BLaER1 (cell line): ENCODE results near the gene PAOX.
A peak's percentile ranks its signal among the peaks of the same experiment; 100 is the strongest.
"Not testable (repeated sequence)": the region's sequence is repeated elsewhere in the genome, so short reads cannot be mapped to it uniquely, and the experiment has no call there.

Experiments
- H3K27ac ChIP-seq: shearing (Covaris generic); formaldehyde crosslinking; 2 replicates; pipeline ENCODE4 v1.8.1; 2022
- H3K27me3 ChIP-seq: shearing (Covaris generic); formaldehyde crosslinking; 2 replicates; pipeline ENCODE4 v1.8.1; 2022
- H3K36me3 ChIP-seq: shearing (Covaris generic); formaldehyde crosslinking; 2 replicates; pipeline ENCODE4 v1.8.1; 2022
- H3K4me1 ChIP-seq: shearing (Covaris generic); formaldehyde crosslinking; 2 replicates; pipeline ENCODE4 v1.8.1; 2022
- H3K4me2 ChIP-seq: shearing (Covaris generic); formaldehyde crosslinking; 2 replicates; pipeline ENCODE4 v1.8.1; 2022
- H3K4me3 ChIP-seq: shearing (Covaris generic); formaldehyde crosslinking; 2 replicates; pipeline ENCODE4 v1.8.1; 2022
- H3K9ac ChIP-seq: shearing (Covaris generic); formaldehyde crosslinking; 2 replicates; pipeline ENCODE4 v1.8.1; 2022
- H3K9me3 ChIP-seq: shearing (Covaris generic); formaldehyde crosslinking; 2 replicates; pipeline ENCODE4 v1.8.1; 2022
- H4K20me1 ChIP-seq: shearing (Covaris generic); formaldehyde crosslinking; 2 replicates; pipeline ENCODE4 v1.8.1; 2022
- Cebpa-rat ChIP-seq: shearing (Covaris generic); IDR thresholded peaks from 2 replicates; pipeline ENCODE4 v1.8.1; 2022

PAOX gene

DNA sequence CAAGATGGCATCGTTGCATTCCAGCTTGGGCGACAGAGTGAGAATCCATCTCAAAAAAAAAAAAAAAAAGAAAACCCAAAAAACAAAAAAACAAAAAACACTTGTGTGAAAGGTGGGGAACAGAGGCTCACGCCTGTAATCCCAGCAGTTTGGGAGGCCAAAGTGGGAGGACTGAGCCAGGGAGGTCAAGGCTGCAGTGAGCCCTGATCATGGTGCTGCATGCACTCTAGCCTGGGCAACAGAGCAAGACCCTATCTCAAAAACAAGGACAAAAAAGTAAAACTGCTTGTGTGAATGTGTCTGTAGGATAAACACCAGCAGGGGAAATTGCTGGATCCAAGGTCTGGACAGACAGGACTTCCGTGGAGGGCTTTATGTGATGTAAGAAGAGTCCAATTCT, 4.5 kb downstream of the PAOX start:
- H3K36me3 ChIP-seq: peaks cover 5% of the 10 kb centered on the region; the same call in 1 of the 2 replicates
- TF ChIP-seq Cebpa-rat: no peak
- H3K4me1 ChIP-seq: peaks cover 78% of the 10 kb centered on the region
- H3K4me2 ChIP-seq: peak overlapping the region; percentile 59
- 0 out of 2 replicates have a peak overlapping the region, but pooled peaks have one; percentile 31 for H3K9ac ChIP-seq
- H3K27ac ChIP-seq: peak overlapping the region; percentile 45
- H3K4me3 ChIP-seq: no peak overlapping the region
- H3K9me3 ChIP-seq: no peaks in the 10 kb centered on the region
- H3K27me3 ChIP-seq: no peaks in the 10 kb centered on the region
- no peaks in the 10 kb centered on the region for H4K20me1 ChIP-seq

DNA sequence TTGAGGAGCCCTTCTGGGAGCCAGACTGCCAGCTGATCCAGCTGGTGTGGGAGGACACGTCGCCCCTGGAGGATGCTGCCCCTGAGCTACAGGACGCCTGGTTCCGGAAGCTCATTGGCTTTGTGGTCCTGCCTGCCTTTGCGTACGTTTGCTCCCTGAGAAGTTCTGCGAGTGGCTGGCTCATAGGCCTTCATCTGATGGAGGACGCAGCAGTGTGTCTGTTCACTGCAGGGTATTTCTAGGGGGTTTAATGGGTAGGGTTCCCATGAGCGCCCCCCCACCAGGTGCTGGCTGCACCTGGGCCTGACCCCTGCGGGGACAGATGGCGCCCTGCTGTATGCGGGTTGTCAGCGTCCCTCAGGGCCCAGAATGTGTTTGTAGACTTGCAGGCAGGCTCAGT, 5.0 kb downstream of the PAOX start:
- Histone ChIP-seq H3K36me3 (peaks cover 5% of the 10 kb centered on the region; the same call in 1 of the 2 replicates), H3K27me3 (no peaks in the 10 kb centered on the region), H3K4me3 (no peak overlapping the region), H3K9me3 (no peaks in the 10 kb centered on the region), H3K4me2 (peak overlapping the region; percentile 59), H3K9ac (peak overlapping the region; percentile 31), H3K4me1 (peaks cover 78% of the 10 kb centered on the region), H4K20me1 (no peaks in the 10 kb centered on the region), H3K27ac (peak overlapping the region; percentile 45)
- TF ChIP-seq Cebpa-rat: no peak

DNA sequence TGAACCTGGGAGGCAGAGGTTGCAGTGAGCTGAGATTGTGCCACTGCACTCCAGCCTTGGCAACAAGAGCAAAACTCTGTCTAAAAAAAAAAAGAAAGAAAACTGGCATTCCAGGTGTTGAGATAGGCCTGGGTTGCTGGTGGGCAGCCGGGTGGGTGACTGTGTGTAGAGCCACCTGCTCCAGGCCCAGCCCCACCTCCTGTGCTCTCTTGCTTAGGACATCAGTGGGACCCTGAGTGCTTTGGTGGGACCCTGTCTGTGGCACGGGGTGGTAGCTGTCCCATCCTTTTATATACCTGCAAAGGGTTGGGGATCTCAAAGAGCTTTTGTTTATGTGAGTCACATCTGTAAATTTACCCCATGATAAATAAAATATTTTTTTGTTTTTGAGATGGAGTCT, 6.2 kb downstream of the PAOX start:
- no peak for TF ChIP-seq Cebpa-rat
- Histone ChIP-seq H3K4me2 (peak overlapping the region; percentile 59; the same call in 1 of the 2 replicates), H4K20me1 (no peaks in the 10 kb centered on the region)

DNA sequence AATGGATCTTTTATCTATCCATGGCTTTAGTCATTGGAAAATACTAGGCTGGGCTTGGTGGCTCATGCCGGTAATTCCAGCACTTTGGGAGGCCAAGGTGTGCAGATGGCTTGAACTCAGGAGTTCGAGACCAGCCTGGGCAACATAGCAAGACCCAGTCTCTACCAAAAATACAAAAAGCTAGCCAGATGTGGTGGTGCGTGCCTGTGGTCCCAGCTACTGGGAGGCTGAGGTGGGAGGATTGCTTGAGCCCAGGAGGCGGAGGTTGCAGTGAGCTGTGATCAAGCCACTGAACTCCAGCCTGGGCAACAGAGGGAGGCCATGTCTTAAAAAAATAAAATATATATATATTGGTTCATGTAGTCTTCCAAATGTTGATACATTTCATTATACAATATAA, 7.9 kb downstream of the PAOX start:
- peak overlapping the region; percentile 94; the same call in 1 of the 2 replicates for H3K4me2 ChIP-seq
- H3K4me3 ChIP-seq, H3K9me3 ChIP-seq, H3K27me3 ChIP-seq, H4K20me1 ChIP-seq, H3K9ac ChIP-seq: not testable (repeated sequence)
- peaks cover 11% of the 10 kb centered on the region; the same call in 1 of the 2 replicates for H3K36me3 ChIP-seq
- peak overlapping the region; percentile 11; the same call in 1 of the 2 replicates for H3K27ac ChIP-seq
- H3K4me1 ChIP-seq: peaks cover 70% of the 10 kb centered on the region

More for the DNA sequence above, 6.2 kb downstream of the PAOX start:
- Histone ChIP-seq H3K27ac (no peak overlapping the region), H3K9me3 (no peaks in the 10 kb centered on the region), H3K9ac (no peak overlapping the region), H3K27me3 (no peaks in the 10 kb centered on the region), H3K4me3 (no peak overlapping the region), H3K36me3 (peaks cover 5% of the 10 kb centered on the region; the same call in 1 of the 2 replicates), H3K4me1 (peaks cover 70% of the 10 kb centered on the region)

DNA sequence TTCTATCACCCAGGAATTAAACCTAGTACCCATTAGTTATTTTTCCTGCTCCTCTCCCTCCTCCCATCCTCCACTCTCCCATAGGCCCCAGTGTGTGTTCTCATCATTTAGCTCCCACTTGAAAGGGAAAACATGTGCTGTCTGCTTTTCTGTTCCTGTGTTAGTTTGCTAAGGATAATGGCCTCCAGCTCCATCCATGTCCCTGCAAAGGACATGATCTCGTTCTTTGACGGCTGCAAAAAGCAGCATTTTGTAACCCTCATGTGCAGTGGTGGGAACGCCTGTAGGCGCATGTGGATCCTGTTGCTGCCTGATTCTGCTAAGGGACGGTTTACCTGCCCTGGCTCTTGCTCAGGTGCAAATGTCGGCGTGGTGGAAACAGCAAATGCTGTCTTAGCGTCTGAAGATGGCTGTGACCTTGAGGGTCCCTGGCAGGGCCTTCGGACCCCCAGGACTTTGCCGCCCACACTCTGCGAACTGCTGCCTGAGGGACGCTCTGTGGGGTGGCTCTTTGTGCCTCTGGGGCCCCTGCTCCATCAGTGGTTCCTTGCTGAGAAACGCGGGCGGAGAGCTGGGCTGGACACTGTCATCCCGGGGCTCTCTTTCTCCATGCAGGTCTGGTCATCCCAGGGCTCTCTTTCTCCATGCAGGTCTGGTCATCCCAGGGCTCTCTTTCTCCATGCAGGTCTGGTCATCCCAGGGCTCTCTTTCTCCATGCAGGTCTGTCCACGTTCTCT, 9.3 kb downstream of the PAOX start:
- no peaks in the 10 kb centered on the region for H4K20me1 ChIP-seq
- peaks cover 7% of the 10 kb centered on the region; the same call in 1 of the 2 replicates for H3K36me3 ChIP-seq
- peak overlapping the region; percentile 71 for H3K4me3 ChIP-seq
- peak overlapping the region; percentile 94 for H3K4me2 ChIP-seq
- no peaks in the 10 kb centered on the region for H3K9me3 ChIP-seq
- no peaks in the 10 kb centered on the region for H3K27me3 ChIP-seq
- H3K4me1 ChIP-seq: peaks cover 73% of the 10 kb centered on the region
- no peak for TF ChIP-seq Cebpa-rat
- peak overlapping the region; percentile 94 for H3K27ac ChIP-seq
- H3K9ac ChIP-seq: peak overlapping the region; percentile 88

DNA sequence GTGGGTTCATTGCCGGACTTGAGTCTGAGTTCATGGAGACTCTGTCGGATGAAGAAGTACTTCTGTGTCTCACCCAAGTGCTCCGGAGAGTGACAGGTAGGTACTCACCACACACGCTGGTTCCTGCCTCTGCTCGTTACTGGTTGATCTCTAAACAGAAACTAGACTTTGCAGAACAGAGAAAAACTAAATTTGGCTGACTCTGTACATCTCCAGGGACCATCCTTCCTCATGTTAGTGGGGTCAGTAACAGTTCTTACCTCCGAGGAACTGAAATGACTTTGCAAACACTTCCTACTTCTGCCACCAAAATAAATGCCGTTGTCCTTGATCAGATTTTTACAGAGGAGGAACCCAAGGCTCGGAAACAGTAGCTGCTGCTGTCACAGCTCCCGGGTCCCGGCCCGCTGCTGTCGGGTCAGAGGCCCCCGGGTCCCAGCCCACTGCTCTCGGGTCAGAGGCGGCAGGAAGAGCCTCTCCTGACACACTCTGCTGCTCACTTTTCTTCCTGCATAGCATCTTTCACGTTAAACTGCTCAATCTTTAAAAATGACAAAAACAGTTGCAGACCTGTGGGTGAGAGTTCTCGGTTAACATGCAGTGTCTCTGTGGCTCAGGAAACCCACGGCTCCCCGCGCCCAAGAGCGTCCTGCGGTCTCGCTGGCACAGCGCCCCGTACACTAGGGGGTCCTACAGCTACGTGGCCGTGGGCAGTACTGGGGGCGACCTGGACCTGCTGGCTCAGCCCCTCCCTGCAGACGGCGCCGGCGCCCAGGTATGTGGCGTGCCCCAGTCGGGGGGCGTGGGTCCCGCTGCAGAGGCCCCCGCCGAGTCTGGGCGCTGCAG, 10.1 kb downstream of the PAOX start:
- Histone ChIP-seq H3K27ac (peak overlapping the region; percentile 94), H4K20me1 (no peaks in the 10 kb centered on the region), H3K9ac (peak overlapping the region; percentile 88), H3K4me1 (peaks cover 68% of the 10 kb centered on the region), H3K27me3 (no peaks in the 10 kb centered on the region), H3K9me3 (no peaks in the 10 kb centered on the region), H3K4me2 (peak overlapping the region; percentile 94), H3K36me3 (peaks cover 7% of the 10 kb centered on the region; the same call in 1 of the 2 replicates), H3K4me3 (peak overlapping the region; percentile 71)
- no peak for TF ChIP-seq Cebpa-rat

DNA sequence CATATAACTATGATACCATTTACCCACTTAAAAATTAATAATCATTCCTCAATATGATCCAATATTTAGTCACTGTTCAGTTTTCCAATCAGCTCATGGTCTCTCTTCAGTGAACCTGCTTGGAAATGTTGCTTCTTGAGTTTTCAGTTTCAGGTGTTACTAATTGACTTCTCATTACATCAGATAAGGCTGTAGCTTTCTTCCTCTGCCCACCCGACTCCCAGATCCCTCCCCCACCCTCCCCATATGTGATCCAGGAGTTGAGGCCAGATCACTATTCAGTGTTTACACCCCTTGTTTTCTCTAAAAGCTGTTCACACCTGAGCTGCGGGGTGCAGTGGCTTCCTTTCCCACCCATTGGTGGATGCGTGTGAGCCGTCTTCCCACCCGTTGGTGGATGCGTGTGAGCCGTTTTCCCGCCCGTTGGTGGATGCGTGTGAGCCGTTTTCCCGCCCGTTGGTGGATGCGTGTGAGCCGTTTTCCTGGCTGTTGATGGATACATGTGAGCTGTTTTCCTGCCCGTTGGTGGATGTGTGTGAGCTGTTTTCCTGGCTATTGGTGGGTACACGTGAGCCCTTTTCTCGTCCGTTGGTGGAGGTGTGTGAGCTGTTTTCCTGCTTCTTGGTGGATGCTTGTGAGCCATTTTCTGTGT, 11.7 kb downstream of the PAOX start:
- H4K20me1 ChIP-seq: 0 out of 2 replicates have a peak, but pooled peaks cover 9% of the 10 kb centered on the region
- peaks cover 68% of the 10 kb centered on the region for H3K4me1 ChIP-seq
- no peak for TF ChIP-seq Cebpa-rat
- peaks cover 10% of the 10 kb centered on the region for H3K36me3 ChIP-seq
- H3K4me2 ChIP-seq: peak overlapping the region; percentile 94
- H3K9ac ChIP-seq: peak overlapping the region; percentile 68
- H3K4me3 ChIP-seq: peak overlapping the region; percentile 71
- H3K27ac ChIP-seq: peak overlapping the region; percentile 94
- H3K9me3 ChIP-seq: no peaks in the 10 kb centered on the region
- H3K27me3 ChIP-seq: no peaks in the 10 kb centered on the region

DNA sequence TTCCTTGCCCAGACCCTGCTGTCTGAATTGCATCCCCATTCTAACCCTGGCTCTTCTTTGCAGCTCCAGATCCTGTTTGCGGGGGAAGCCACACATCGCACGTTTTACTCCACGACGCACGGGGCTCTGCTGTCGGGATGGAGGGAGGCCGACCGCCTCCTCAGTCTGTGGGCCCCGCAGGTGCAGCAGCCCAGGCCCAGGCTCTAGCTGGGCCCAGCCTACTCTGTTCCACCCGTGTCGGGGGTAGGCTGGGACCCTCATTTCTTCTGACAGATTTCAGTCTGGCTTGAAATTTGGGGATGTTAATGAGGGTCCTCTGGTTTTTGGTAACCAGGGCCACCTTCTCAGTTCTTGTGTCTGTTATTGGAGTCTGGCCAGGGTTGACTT, 12.2 kb downstream of the PAOX start:
- Histone ChIP-seq H3K27me3 (no peaks in the 10 kb centered on the region), H3K9me3 (no peaks in the 10 kb centered on the region), H3K9ac (peak overlapping the region; percentile 45), H4K20me1 (peaks cover 12% of the 10 kb centered on the region; the same call in 1 of the 2 replicates), H3K27ac (peak overlapping the region; percentile 94), H3K4me3 (no peak overlapping the region), H3K36me3 (peaks cover 15% of the 10 kb centered on the region), H3K4me2 (peak overlapping the region; percentile 94), H3K4me1 (peaks cover 73% of the 10 kb centered on the region)
- no peak for TF ChIP-seq Cebpa-rat

DNA sequence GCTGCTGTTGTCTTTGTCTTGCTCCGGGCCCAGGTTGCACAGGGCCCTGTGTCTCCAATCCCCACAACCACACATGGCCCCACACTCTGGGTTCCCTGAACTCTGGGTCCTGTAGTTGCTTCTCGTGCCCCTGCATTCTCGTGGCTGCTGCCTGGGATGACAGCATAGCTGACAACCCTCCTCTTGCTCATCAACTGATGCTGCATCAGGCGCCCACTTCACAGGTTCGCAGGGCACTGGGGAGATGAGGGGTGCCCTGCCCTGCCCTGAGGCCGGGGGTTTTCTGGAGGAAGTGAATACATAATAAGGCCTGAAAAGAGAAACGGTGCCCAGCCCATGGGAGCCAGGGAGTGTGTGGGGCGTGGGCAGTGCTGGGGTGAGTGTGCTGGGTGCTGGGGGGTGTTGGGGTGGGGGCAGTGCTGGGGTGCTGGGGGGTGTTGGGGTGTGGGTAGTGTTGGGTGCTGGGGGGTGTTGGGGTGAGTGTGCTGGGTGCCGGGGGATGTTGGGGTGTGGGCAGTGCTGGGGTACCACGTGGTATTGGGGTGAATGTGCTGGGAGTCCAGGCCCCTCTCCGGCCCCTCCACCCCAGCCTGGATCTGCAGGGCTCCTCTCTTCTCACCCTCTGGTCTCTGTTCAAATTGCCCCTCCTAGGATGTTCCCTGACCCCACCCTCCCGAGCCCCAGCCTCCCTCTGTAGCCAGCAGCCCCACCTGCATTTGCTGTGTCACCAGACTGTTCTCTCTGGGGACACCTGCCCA, 12.9 kb downstream of the PAOX start:
- Histone ChIP-seq H3K4me3 (no peak overlapping the region), H3K4me2 (peak overlapping the region; percentile 94), H3K27me3 (no peaks in the 10 kb centered on the region), H3K27ac (peak overlapping the region; percentile 94), H3K9ac (peak overlapping the region; percentile 45), H3K9me3 (no peaks in the 10 kb centered on the region), H3K36me3 (peaks cover 22% of the 10 kb centered on the region), H4K20me1 (peaks cover 19% of the 10 kb centered on the region), H3K4me1 (peaks cover 76% of the 10 kb centered on the region)
- TF ChIP-seq Cebpa-rat: no peak
